Stimulated activated CD8-positive, alpha-beta memory T cell treated with anti-CD3 and anti-CD28 coated beads, Interleukin-15, amount 100 ng/mL, for 1 hour (primary cell): ENCODE results near the gene USP38.
"Not testable (repeated sequence)": the region's sequence is repeated elsewhere in the genome, so short reads cannot be mapped to it uniquely, and the experiment has no call there.

Experiments used
- DNase-seq: peaks from one replicate; pipeline ENCODE4 v3.0.0-alpha.2; 2020; ENCODE audit warnings: low read depth

The USP38 gene

GRCh38 chr4:143215873-143216272 lies 31.2 kb downstream of the USP38 start:
- no peak for DNase-seq

- no peak for DNase-seq
Observed at GRCh38 chr4:143224255-143224654, 39.5 kb downstream of the USP38 start.

GRCh38 chr4:143225167-143225566 lies 40.5 kb downstream of the USP38 start:
- no peak for DNase-seq

- no peak for DNase-seq
Observed at GRCh38 chr4:143230683-143231082, 46.0 kb downstream of the USP38 start.

- DNase-seq: no peak
Observed at GRCh38 chr4:143232277-143232676, 47.6 kb downstream of the USP38 start.

GRCh38 chr4:143234153-143234552 lies 49.4 kb downstream of the USP38 start:
- DNase-seq: no peak

- DNase-seq: not testable (repeated sequence)
Observed at GRCh38 chr4:143237195-143237594, 52.5 kb downstream of the USP38 start.

- DNase-seq: no peak
Observed at GRCh38 chr4:143240939-143241679, 56.4 kb downstream of the USP38 start.

GRCh38 chr4:143241892-143242291 lies 57.2 kb downstream of the USP38 start:
- no peak for DNase-seq

- no peak for DNase-seq
Observed at GRCh38 chr4:143243041-143243440, 58.3 kb downstream of the USP38 start.

GRCh38 chr4:143246977-143247376 lies 62.3 kb downstream of the USP38 start:
- no peak for DNase-seq

- DNase-seq: no peak
Observed at GRCh38 chr4:143247866-143248265, 63.1 kb downstream of the USP38 start.

- DNase-seq: no peak
Observed at GRCh38 chr4:143248827-143249226, 64.1 kb downstream of the USP38 start.

GRCh38 chr4:143250617-143251016 lies 65.9 kb downstream of the USP38 start:
- no peak for DNase-seq

- no peak for DNase-seq
Observed at GRCh38 chr4:143251348-143251747, 66.6 kb downstream of the USP38 start.

GRCh38 chr4:143251779-143252178 lies 67.1 kb downstream of the USP38 start:
- DNase-seq: no peak

- DNase-seq: no peak
Observed at GRCh38 chr4:143252478-143252877, 67.8 kb downstream of the USP38 start.

- no peak for DNase-seq
Observed at GRCh38 chr4:143253166-143253565, 68.4 kb downstream of the USP38 start.

- DNase-seq: no peak
Observed at GRCh38 chr4:143254491-143255226, 69.9 kb downstream of the USP38 start.

- no peak for DNase-seq
Observed at GRCh38 chr4:143256456-143256855, 71.7 kb downstream of the USP38 start.

GRCh38 chr4:143257356-143257755 lies 72.6 kb downstream of the USP38 start:
- DNase-seq: no peak

GRCh38 chr4:143260750-143261149 lies 76.0 kb downstream of the USP38 start:
- DNase-seq: no peak

- DNase-seq: no peak
Observed at GRCh38 chr4:143262838-143263237, 78.1 kb downstream of the USP38 start.

GRCh38 chr4:143267690-143268089 lies 83.0 kb downstream of the USP38 start:
- DNase-seq: not testable (repeated sequence)
